Activated CD4-positive, alpha-beta T cell treated with anti-CD3 and anti-CD28 coated beads, Interleukin-2, amount 50 U/mL, for 16 hours (primary cell): ENCODE results near the gene ZFAND3.
A peak's percentile ranks its signal among the peaks of the same experiment; 100 is the strongest.

Experiments used
- DNase-seq: peaks from one replicate; pipeline ENCODE4 v3.0.0-alpha.2; 2020

ZFAND3 gene

DNA sequence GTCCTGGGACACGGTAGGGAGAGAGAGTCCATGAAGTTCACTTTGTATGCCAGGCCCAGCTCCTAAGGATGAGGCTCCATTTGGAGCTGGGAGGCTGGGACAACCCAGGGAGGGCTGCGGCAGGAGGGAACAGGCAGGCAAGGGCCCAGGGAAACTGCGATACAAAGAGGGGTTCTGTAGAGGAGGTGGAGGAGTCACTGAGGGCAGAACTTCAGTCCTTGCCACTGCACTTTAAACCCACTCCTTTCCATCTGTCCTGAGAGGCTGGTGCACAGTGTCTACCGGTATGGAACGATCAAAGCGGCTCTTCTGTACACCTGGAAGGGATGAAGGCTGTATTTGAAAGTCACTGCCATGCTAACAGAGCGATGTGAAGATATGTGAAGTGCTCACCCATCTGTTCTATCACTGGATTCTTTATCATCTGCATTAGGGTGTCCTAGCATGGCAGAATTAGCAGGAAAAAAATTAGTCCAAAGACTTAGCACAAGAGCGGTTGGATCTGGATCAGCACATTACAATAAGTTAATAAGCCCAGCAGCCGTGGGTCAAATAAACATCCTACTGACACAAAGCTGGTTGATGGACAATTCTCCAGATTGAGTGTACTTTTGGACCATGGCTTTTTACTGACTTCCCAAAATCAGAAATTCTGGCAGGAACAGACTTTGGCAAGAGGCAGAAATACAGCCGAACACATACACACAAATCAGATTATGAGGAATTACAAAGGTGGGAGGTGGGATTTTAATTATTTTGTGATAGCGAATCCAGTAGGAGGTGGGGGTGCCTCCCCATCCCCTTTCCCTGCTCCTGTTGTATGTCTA is 20.9 kb upstream of the ZFAND3 start:
- DNase-seq: no peak

DNA sequence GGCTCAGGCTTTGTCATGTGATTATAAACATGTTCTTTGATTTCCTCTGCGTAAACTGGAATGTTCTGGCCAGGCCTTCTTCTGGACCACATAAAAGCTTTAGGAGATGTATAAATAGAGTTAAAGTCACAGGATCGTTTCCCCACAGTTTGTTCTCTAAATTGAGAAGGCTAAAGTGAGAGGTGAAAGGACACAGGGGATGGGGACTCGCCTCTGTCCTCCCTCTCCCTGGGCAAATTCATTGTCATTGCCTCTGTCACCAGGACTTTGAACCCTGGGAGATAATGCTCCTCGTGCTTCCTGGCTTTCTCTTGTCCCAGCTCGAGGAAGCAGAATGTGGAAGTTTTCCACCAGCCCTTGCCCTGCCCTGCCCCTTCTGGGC is 20.3 kb upstream of the ZFAND3 start:
- no peak for DNase-seq

DNA sequence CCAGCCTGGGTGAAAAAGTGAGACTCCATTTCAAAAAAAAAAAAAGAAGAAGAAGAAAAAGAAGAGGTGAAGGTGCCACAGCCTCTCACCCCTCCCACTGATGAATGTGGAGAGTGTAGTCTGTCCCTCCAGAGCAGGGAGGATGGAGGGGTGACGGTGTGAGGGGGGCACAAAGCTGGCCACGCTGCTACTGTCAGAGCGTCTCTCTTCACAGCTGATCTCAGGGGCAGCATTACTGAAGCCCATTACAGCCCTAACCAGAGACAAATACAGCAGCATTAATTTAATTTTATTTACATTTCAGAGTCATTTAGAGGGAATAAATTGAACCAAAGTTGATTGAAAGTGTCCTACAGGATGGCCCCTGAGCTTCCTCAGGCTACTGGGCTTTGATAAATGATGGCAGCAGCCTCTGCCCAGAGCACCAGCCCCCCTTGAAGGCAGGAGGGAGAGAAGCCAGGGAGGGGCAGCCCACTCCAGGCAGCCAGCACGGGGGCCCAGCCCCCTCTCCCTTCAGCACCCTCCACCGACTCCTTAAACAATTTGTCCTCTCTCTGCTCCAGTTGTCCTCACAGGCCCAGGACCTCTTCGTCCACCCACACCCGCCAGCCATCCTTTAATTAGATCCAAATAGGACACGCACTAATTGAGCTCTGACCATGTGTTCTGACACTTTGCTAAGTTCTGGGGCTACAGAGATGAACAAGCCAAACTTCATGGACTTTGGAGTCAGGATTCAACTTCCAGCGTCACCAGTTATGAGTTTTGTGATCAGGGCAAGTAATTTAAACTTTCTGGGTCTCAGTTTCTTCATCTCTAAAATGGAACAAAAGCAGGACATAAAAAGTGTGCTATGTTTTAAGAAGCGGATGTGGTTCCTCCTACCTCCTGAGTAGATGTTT is 18.6 kb upstream of the ZFAND3 start:
- DNase-seq: no peak

DNA sequence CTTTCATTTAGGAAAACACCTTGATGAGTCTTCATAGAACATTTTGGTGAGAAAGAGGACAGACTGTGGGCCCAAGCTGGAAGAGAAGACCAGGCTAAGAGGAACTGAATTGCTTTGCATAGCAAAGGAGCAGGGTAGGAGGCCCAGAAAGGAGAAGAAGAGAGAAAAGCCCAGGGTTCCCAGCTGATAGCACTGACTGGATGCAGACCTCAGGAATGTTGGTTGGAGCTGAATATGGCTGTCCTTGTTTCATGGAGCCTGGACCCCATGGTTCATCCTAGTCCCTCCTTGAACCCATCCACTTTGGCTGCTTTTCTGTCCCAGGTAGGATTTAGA is 18.0 kb upstream of the ZFAND3 start:
- no peak for DNase-seq

DNA sequence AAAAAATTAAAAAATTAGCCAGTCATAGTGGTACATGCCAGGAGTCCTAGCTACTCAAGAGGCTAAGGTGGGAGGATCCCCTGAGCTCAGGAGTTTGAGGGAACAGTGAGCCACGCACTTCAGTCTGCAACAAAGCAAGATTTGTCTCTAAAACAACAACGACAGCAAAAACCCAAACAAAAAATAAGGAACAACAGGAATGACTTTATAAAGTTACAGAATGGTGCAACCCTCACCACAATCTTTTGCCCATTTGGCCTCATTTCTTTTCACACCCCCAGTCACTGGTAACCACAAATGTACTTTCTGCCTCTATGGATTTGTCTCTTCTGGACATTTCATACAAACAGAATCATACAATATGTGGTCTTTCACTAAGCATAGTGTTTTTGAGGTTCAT is 16.7 kb upstream of the ZFAND3 start:
- no peak for DNase-seq

DNA sequence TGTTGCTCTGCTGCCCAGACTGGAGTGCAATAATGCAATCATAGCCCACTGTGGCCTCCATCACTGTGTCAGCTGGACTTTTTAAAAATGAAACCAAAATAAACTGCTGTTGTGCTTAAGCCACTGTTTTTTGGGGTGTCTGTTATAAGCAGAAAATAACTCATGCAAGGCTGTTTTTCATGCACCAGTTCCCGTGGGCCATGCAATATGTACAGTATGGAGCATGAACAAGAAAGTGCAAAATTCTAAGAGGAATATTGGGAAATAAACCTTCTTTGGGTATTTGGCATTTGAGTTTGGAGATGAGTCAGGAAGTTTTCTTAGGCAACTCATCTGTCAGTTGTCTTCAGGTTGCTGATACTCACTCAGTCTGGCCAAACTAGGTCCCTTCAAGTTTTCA is 14.9 kb upstream of the ZFAND3 start:
- no peak for DNase-seq

DNA sequence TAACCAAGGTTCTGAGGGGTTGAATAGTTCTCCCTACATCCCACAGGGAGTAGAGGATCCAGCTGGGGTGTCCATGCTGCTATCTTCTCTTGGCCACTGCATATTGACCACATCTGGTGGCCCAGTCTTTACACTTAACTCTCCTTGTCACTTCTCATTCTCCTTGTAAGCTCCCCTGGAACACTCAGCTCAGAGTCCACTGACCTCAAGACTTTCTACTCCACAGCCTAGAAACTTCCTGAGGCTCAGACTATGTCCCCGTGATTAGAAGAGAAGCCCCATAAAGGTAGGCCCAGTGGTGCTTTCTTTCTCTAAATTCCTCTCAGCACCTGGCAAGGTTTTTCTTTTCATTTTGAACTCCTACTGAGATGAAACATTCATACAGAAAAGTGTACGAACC is 13.3 kb upstream of the ZFAND3 start:
- DNase-seq: no peak

DNA sequence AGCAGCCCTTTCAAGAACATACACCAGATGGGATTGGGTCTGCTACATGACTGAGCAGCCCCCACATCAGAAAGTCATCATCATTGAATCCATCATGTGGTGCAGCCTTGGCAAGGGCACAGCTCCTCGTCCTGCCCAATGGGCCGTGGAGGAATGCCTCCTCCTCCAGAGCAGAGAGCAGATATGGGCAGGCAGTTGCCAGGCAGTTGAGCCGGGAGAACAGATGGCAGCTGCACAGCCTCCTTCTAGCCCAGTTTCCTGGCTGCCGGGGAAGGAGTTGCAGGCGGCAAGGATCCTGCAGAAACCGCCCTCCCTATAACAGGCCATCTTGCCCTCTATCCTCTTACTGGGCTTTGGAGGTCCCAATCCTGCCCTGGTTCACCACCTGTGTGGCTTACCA is 11.9 kb upstream of the ZFAND3 start:
- DNase-seq: no peak

DNA sequence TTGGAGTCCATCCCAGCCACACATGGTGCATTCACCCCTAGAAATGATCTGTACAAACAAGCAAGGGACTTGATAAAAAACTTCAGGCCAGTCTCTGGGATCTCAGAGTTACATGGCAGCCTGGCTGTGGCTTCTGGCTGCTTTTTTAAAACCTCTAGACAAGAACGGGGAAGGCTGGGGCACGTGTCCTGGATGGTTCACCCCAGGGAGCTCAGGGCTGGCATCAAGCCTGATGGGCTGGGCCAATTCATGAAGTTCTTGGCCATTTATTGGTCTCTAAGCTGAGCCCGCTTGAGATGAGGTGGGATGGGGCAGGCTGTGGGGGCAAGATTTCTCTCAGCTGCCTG is 10.4 kb upstream of the ZFAND3 start:
- DNase-seq: no peak

DNA sequence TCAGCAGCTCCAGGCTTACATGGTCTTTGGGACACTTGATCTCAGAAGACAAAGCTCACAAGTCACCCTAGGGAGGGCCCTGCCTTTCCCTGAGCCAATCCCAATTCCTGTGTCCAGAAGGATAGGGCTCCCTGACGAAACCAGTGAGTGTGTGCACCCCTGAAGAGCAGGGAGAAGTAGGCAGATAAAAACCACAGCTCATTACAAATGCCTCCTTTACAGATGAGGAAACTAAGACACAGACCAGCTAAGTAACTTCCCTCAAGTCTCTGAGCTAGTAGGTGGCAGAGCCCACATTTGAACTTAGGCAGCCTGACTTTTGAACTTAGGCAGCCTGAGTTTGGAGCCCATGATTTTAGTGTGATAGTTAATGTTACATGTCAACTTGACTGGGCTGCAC is 6.7 kb upstream of the ZFAND3 start:
- no peak for DNase-seq

DNA sequence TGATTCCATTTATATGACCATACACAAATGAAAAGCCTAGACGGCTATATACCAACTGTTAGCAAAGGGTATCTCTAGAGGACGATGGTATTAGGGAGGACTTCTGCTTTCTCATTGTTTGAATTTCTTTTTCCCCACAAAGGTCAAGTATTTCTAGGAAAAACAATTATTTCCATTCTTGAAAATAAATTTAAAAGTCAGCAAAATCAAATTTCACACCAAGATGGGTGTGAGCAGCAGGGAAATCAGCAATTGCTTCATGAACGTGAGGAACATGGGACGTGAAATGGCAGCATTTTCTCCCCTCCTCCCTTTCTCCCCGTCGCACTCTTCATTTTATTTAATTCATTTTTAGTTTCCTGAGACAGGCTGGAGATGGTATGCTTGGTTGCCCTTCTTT is 5.2 kb upstream of the ZFAND3 start:
- no peak for DNase-seq

DNA sequence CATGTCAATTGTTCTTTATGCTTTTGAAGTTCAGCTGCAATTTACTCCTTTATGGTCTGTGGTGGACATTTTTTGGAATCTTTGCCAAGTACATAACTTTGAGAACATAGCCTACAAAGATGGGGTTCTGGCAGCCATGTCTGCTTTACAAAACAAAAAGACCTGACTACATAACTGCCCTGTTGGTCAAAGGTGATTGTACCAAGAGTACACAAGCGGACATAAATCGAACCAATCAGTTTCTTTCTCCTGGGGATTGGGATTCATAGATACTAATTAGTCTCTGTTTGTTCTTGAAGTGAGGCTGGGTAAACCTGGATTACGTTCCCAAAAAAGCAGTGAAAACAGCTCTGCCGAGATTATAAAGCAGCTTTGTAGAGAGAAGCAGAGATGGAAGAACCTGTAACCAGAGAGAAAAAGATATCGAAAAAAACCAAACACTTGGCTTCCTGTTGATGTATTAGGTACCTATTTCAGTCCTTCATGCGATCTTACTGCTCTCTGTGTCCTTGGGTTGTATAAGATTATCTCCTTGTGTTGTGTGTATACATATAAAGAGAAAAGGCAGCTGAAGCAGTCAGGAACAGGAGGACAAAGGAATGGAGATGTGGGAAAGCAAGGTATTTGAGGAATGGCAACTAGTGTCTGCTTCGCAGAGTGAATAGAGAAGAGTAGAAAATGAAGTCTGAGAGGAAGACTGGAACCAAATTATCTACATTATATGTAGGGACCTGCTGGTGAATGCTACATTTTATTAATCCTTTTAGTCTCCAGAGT is 2.7 kb upstream of the ZFAND3 start:
- DNase-seq: no peak

DNA sequence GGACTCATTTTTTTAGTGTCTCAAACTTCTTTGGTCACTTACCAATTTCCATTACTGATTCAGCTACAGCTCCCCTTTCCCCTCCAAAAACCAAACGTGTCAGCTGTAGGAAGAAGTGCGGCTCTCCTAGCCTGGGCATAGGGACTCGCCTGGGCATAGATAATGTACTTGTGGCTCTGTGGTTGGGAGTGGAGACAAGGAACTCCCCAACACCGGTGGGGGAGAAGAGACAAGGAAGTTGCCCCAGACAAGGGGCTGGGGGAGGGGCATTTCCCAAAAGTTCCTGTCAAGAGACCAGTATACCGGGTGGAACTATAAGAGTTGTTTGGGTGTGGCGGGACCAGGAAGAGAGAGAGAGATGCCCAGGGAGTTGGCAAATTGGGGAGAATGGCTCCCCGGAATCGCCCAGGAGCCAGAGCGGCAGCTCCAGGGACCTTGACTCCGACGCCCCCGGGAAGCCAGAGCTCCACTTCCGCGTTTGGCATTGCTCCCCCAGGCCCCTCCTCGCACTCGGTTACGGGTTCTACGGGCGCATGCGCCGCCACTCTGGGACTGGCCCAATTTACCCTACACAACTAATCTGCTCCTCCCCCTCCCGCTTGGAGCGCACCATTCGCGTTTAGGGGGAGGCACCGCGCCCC is 871 bp upstream of the ZFAND3 start:
- peak; percentile 96 for DNase-seq

DNA sequence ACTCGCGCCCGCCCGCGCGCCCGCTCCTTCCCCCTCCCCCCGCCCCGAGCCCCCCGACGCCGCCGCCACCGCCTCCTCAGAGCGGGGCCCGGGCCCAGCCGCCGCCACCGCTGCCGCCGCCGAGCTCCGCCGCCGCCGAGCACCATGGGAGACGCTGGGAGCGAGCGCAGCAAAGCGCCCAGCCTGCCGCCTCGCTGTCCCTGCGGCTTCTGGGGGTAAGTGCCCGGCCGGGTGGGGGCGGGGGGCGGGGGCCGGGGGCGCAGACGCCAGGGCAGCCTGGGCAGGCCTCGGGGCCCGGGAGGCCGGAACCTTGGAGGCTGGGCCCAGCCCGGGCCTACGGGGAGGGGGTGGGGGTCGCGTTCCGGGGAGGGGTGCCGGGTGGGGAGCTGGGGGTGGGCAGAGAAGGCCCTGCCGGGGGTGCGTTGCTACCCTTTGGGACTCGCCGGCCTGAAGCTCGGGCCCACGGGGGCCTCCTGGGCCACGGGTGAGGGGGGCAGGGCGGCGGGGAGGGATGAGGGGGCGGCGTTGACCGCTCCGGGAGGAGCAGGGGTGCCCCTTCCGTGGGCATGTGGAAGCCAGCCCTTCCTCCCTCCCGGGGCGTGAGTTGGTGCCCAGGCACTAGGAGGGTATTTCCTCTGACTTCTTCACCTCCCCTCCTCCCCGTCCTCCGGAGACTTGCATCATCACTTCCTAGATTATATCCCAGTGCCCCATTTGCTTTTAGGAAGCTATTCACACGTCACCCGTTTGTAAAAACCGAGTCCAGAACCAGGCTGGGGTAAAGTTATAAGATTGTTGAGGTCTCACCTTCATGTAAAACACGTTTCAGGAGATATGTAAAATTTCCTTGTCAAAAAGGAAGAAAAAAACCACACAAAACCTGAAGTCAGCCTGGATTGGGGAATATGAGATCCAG is 533 bp downstream of the ZFAND3 start:
- DNase-seq: peak; percentile 50

DNA sequence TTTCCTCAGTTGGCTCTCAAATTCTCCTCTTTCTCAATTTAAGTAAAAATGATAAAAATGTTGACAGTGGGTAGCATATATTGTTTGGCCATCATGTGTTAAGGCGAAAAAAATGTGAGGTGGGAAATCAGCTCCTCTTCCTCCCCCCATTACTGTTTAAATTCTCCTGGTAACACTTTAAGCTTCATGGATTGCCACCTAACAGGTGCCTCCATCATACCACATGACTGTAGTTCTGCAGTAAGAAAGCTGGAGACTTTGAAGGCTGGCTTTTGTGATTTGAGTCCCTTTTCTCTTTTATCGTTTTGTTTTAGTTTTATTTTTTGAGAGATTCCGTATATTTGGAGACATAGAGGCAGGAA is 1.2 kb downstream of the ZFAND3 start:
- DNase-seq: no peak

DNA sequence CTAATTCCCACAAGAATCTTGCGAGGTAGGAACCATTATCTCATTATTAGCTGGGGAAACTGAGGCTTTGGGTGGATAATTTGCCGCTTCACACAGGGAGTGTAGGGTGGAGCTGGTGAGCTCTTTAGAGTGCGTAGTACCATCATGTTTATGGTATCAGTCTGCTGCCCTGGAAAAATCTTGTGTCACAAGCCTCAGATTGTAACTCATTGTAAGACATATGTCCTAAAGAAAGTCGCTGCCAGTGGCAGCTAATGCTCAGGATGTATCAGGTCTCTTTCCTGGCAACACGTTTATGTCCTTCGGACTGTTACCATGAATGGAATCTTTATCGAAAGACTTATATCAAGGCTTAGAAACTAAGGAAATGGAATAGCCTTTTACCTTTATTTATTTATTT is 1.9 kb downstream of the ZFAND3 start:
- DNase-seq: no peak

DNA sequence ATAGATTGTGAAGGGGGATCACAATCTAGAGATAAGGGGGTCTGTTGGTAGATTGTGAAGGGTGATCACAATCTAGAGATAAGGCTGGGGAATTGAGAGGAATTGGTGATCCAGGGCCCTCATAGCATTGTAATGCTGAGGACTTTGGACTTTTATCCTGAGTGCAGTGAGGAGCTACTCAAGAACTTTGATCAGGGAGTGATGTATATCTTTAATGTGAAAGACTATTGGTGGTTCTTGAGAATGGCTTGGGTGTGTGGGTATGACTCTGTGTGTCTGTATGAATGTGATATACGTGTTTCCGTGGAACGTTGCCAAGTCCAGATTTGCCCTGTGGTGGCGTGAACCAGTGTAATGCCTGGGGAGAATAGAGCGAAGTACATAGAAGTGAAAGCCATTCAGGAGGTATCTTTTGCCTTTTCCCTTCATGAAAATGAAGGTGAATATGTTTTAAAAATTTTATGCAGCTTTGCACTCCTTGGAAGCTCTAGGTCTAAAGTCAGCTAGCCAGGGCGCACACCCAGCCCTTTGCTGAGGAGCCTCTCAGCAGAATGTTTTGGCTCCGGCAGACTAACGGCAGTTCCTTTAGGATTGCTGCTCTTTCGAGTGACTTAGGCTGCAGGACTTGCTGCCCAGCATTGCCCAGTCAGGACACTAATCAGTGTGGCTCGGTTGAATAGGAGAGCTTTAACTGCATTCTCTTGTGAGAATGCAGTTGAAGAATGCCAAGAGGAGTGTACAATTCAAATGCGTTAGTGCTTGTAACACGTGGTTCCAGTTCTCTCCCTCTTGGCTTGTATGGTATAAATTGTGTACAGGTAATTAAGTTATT is 3.5 kb downstream of the ZFAND3 start:
- peak; percentile 25 for DNase-seq

DNA sequence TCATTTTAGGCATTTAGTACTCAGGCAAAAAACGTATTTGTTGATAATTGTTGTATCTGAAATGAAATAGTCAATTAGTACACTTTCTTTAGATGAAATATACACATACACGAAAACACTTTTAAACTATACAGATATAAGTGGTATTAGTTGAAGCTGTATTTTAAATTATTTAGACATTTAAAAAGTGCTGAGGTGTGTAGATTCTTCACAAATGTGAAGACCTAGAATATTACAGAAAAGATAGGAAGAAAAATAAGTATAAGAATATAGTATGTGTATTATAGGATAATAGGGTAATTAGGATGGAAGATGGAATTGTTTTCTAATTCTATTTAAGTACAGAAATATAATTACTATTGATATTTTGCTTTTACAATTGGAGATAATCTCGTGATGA is 4.6 kb downstream of the ZFAND3 start:
- no peak for DNase-seq

DNA sequence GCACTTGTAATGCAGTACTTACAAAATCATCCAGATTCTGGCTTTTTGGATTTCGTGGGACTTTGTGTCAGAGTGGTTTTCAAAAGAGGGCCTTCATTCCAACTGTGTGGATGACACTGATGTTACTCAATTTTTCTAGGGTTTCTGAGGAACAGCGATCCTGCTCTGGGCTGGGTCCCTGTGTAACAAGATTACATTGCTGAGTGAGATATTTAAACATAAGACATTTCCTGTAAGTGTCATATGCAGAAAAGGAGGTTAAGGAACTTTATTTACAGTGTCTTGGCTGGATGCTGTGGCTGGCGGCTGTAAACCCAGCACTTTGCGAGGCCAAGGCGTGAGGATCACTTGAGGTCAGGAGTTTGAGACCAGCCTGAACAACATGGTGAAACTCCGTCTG is 6.7 kb downstream of the ZFAND3 start:
- DNase-seq: no peak

DNA sequence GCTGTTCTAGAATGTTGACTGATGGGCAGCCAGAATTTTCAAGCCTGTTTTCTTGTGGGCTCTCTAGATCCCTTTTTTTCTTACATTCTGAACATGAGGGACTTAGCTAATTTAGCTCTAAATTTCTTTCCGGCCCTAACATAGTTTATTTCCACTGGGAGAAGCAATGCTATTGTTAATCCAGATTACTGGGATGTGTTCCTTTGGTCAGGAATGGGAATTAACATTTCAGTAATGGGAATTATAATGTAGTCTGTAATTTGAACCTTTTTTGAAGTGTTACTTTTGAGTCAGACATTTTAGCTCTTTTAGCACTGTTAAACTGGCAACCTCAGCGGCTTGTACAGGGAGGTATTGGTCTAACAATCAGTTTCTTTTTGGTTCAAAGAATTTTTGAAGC is 7.5 kb downstream of the ZFAND3 start:
- DNase-seq: no peak

DNA sequence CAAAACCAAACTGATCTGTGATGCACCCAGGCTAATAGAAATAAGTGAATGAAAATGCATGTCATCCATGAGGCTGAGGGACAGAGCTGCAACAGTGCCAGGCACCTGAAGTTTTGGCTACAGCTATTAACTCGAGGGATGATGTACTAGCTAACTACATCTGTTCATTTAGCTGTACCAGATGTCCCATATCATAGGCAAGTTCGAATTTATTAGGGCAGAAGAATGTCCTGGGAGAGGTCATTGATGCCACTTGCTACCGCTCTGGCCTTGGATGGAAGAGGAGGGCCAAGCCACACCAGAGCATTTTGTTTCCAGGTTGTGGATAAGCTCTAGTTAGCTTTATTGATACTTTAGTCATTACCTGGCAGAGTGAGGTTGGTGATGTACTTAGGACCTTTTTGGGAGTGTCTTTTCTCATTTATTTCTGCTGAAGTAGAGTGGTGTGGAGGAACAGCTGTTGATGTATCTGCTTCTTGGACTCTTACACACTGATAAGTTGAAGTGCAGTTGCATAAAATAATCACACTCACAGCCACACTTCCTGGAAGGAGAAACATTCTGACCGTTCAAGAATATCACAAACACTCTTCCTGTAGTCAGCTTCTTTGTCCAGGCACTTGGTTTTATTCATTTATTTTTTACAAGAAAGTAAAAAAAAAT is 8.2 kb downstream of the ZFAND3 start:
- no peak for DNase-seq
